Left ventricle myocardium superior (tissue), 1 donor: ENCODE data around the gene PTPRG. TPM values are rescaled to one million over a fixed set of nuclear protein-coding genes. Genes with fewer than 3 reads are reported as not detected.
"Not testable (repeated sequence)": the region's sequence is repeated elsewhere in the genome, so short reads cannot be mapped to it uniquely, and the experiment has no call there.

Experiments
- ATAC-seq: fragments of 200-7000 bp; cut with Tn5 transposase; one replicate; pipeline ENCODE4 v1.9.1; 2020; ENCODE audit warnings: mild to moderate bottlenecking, moderate library complexity
- DNase-seq: peaks from one replicate; pipeline ENCODE4 v3.0.0-alpha.2; 2020
- intact Hi-C: fragments of 100-400 bp; cut with micrococcal nuclease; formaldehyde crosslinking; loops from one replicate; pipeline ENCODE4 v1.11.0; 2022
- total RNA-seq: library from RNA; stranded (reverse); fragmentation: NEBNext Ultra II Directional; extraction: Animal tissue kit (Norgen Biotek cat#: 25700); gene quantifications from one replicate; pipeline ENCODE4 v1.2.1, GENCODE V29; 2021
- donor health status: DM: no; HTN: yes; CAD: no; lungs with severe emphysema.

PTPRG gene
- total RNA-seq, 1 donor from 2014 or later = 30.4 TPM

GRCh38 chr3:61796911-61797310 is 235.5 kb downstream of the PTPRG start:
- ATAC-seq = no peak
- no peak for DNase-seq

DNA sequence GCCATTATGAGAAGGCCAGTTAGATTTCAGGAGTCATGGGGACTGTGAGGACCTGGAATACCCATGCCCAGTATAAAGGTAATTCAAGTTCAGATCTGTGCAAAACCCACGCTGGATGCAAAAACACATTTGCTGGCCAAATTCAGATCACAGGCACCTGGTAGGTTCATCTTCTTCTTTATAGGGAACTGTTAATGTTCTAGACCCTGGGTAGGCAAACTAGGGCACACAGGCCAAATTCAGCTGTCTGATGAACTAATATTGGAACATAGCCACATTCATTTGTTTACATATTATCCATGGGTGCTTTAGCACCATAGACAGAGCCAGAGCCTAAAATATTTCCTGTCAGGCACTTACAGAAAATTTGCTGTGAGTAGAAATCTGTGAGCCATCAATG is 241.4 kb downstream of the PTPRG start:
- intact Hi-C loops = no loop called here
- ATAC-seq = no peak
- no peak for DNase-seq

More at GRCh38 chr3:61796911-61797310, 235.5 kb downstream of the PTPRG start:
- intact Hi-C loops = no loop called here

- DNase-seq = no peak
- intact Hi-C loops = no loop called here
Observed at GRCh38 chr3:61803983-61804382, 242.6 kb downstream of the PTPRG start.

DNA sequence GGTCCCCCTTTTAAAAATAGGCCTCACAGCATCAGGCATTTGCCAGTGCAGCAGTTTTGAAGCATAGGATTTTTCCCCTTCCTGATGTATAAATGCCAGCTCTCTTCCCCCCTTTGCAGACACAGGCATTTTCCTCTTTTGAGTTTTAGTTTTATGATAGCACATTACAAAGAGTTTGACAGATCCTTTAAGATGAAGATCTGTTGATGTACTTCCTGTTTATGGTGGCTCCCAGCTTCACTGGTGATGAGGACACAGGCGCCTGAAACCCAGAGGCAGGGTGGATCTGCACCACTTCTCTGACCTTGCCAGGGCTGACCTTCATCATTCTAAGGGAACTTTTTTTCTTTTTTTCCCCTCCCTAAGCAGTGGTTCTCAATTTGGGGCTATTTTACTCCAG is 243.4 kb downstream of the PTPRG start:
- intact Hi-C loops = no loop called here
- no peak for DNase-seq
- ATAC-seq = no peak

More at GRCh38 chr3:61803983-61804382, 242.6 kb downstream of the PTPRG start:
- no peak for ATAC-seq

DNA sequence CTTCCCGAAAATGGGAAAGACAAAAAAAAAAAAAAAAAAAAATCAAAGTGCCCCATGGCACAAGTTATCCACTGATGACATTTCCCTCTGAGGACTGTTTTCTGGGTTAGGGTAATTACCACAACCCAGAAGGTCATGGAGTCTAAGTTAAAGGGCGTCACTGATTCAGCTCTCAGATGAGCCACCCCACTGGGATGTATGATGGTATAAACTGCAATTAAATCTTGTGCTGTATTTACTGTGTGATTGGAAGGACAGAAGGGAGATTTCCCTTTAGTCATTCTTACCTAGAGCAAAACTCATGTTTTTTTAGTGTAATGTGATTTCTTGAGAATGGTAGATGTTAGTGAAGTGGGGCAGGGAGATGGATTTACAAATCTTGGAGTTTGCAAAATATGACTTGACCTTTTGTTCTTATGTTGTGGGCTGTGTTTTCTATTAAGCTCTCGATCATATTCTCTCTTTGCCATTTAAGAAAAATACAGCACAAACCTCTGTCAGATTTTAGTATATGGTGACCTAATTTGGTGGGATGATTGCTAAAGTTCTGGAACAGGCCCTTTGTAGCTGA is 244.2 kb downstream of the PTPRG start:
- intact Hi-C loops = no loop called here
- ATAC-seq (peak; percentile 4), DNase-seq (no peak)

DNA sequence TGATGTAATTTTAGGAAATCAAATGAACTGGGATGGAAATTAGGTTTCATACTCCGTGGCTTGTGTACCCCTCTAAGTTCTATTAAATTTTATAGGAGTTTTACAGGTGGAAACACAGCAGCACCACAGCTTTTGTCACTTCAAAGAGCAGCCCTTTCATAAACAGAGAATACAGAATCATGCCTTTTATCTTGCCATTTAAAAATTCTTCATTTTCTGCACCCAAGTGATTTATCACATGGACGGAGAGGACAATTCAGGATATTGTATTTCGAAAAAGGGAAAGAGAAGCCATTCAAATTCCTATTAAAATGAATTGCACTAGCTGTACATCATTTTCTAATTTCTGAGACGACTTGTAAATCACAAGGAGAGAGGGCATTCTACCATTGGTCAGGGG is 245.4 kb downstream of the PTPRG start:
- intact Hi-C loops = no loop called here
- DNase-seq = no peak

DNA sequence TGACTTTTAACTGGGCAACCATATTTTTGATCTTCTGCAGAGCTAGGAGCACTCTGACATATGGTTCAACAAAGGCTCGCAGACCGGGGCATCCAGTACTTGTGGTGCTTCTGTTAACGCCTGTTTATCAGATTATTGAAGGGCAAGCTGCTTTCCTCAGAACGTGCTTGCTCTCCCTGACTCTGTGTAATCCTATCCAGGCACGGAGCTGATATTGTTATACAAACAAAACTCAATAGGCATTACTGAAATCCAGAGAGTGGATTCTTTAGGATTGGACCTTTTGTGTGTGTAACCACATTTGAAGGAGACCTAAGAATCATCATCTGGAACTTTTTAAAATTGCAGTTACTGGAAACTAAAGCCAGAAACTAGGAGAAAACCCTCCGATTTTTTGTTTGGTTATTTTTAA is 246.5 kb downstream of the PTPRG start:
- intact Hi-C loops = no loop called here
- DNase-seq (peak; percentile 36), ATAC-seq (peak; percentile 57)

More for the DNA sequence above, 245.4 kb downstream of the PTPRG start:
- no peak for ATAC-seq

- intact Hi-C loops = no loop called here
- DNase-seq = peak; percentile 71
- ATAC-seq = peak; percentile 62
Observed at GRCh38 chr3:61808526-61808925, 247.2 kb downstream of the PTPRG start.

DNA sequence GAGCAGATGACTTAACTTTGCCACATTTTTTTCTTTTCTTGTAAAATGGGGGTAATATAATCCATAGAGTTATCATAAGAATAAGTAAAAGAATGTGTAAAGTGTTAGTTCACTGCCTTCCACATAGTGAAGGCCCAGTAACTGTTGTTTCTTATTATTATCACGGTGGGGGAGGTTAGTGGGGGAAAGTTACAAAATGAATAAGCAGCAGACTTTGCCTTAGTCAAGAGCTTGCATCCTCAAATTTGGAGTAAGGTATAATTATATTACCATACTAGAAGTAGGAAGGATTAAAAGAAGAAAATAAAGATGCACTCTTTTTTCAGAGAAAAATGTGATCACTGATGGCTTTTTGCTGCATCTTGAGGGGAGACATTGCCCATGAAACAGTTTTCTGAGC is 247.6 kb downstream of the PTPRG start:
- intact Hi-C loops = no loop called here
- DNase-seq = no peak
- no peak for ATAC-seq

GRCh38 chr3:61809879-61810278 is 248.5 kb downstream of the PTPRG start:
- DNase-seq = peak; percentile 68
- intact Hi-C loops = no loop called here
- ATAC-seq = peak; percentile 84

- DNase-seq = no peak
- no peak for ATAC-seq
- intact Hi-C loops = no loop called here
Observed at GRCh38 chr3:61810953-61811497, 249.7 kb downstream of the PTPRG start.

DNA sequence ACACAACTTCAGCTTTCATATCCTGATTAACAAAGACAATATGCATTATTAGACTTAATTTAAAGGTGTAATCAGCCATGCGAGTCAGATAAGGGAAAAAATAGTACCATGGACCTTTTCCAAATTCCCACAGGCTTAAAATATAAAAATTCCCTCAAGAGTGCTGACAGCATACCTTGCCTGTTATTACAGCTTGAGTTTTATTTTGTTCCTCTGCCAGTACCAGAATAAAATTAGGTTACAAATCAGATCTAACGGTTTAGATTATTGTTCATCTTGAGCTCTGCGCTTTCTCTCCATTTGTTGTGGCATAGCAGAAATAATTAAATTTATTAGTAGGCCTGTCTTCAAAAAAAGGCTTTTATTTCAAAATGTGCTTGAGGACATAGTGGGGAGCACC is 250.3 kb downstream of the PTPRG start:
- ATAC-seq = peak; percentile 26
- intact Hi-C loops = no loop called here
- DNase-seq = no peak

DNA sequence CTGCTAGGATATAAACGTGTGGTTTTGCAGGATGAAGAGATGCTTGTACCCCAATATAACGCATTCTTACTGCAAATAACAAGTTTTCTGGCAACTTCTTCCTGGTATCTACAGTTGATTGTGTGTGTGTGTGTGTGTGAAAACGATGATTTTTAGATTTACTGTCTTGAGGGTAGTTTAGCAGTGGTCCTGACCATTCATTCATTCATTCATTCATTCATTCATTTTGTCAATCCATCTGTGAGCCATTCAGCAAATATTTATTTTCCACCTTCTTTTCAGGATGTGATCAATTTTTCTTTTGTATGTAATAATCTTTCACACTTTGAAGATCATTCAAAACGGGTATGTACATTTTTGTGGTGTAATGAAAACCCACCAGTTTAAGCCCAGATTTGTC is 250.7 kb downstream of the PTPRG start:
- intact Hi-C loops = no loop called here
- DNase-seq (no peak), ATAC-seq (no peak)

GRCh38 chr3:61812517-61812916 is 251.1 kb downstream of the PTPRG start:
- ATAC-seq = no peak
- intact Hi-C loops = no loop called here

GRCh38 chr3:61813636-61814035 is 252.3 kb downstream of the PTPRG start:
- DNase-seq = no peak
- ATAC-seq = no peak
- intact Hi-C loops = no loop called here

More at GRCh38 chr3:61812517-61812916, 251.1 kb downstream of the PTPRG start:
- DNase-seq = no peak

GRCh38 chr3:61814674-61815073 is 253.3 kb downstream of the PTPRG start:
- ATAC-seq (no peak), DNase-seq (no peak)
- intact Hi-C loops = no loop called here

DNA sequence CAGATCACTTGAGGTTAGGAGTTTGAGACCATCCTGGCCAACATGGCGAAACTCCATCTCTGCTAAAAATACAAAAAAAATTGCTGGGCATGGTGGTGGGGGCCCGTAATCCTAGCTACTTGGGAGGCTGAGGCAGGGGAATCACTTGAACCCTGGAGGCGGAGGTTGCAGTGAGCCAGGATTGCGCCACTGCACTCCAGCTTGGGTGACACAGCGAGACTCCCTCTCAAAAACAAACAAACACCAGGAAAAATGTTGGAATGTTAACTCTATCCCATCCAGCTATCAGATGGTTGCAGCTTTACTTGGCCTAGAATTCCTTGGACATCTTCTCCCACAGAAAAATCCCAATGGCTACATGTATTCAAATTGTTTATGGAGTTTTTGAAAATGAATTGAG is 254.9 kb downstream of the PTPRG start:
- ATAC-seq = not testable (repeated sequence)

GRCh38 chr3:61819861-61820260 is 258.5 kb downstream of the PTPRG start:
- ATAC-seq = no peak
- intact Hi-C loops = no loop called here

More for the DNA sequence above, 254.9 kb downstream of the PTPRG start:
- intact Hi-C loops, DNase-seq: not testable (repeated sequence)

DNA sequence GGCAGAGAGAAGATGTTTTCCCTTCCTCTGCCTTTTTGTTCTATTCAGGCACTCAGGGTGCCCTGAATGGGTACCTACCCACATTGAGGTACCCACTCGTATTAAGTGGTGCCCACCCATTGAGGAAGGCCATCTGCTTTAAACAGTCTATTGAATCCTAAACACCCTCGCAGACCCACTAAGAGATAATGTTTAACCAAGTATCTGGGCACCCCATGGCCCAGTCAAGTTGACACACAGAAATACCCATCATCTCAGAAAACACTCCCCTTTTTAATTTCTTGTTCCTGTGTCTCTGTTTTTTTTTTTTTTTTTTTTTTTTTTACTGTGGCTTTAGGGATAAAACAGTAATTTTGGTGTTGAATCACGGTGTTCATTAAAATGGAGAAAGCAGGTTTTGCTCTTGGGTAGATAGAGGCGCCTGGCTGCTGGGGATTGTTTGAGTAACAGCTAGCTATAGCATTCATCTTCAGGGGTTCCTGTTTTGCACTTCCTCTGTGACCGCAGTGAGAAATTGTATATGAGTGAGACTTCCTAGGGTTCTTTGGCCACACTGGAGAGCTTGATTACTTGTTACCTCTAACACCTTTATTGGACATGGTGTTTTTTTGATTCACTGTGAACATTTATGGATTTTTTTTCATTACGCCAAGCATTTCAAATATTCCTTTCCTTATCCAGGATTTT is 259.1 kb downstream of the PTPRG start:
- ATAC-seq = no peak
- no peak for DNase-seq
- intact Hi-C loops = no loop called here

More at GRCh38 chr3:61819861-61820260, 258.5 kb downstream of the PTPRG start:
- no peak for DNase-seq

DNA sequence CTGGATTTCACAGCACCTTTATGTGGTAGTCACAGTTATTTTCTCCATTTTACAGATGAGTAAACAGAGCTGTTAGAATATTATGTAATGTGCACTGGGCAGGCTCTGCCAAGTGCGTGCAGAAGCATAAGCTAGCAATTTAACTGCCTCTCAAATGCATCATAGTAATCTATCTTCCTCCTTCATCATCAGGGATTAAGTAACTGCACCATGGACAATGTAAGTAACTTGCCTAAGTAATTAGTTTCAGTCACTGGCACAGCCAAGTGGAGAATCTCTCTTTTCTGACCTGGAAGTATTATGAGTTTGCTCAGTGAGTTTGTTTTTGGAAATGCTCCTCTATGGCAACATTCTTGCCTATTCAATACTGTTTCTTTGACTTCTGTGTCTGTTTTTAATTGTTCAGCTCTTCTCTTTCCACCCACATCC is 260.5 kb downstream of the PTPRG start:
- ATAC-seq = peak; percentile 59
- intact Hi-C loops = no loop called here
- no peak for DNase-seq

DNA sequence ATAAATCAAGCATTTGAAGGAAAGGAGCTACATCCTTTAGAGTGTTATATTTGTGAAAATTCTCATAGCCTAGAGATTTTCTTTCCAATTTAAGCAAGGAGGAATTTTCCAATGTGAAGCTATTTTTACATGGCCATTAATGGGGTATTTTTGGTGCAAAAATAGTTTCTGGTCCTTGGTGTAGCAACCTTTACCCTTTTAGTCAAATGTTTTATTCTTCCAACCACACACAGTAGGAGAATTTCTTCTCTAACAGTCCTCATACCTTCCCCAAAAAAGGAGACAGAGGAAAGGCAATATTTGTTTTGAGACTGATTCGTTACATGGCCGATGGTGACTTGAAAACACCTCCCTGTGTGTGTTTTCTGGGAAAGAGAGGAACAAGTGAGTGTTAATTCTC is 261.2 kb downstream of the PTPRG start:
- intact Hi-C loops = no loop called here
- no peak for DNase-seq
- no peak for ATAC-seq
